SU-DHL-6 (cell line): ENCODE data around the gene CIB4.

Source experiments
- CTCF ChIP-seq: fragments of 200-600 bp; sonication (generic); IDR thresholded peaks from one replicate; pipeline ENCODE4 v1.5.1; 2017; ENCODE audit warnings: antibody characterized with exemption, mild to moderate bottlenecking, low read length, moderate library complexity; ENCODE audit not compliant: insufficient read depth, poor library complexity, severe bottlenecking
- EZH2phosphoT487 ChIP-seq: fragments of 200-600 bp; sonication (generic), shearing (Covaris generic); conservative IDR thresholded peaks from 2 replicates; pipeline ENCODE4 v1.6.1; 2018; ENCODE audit warnings: mild to moderate bottlenecking, antibody characterized with exemption, low read length, moderate library complexity, mixed read lengths

- no peak for TF ChIP-seq CTCF
- no peak for TF ChIP-seq EZH2phosphoT487
Measured at GRCh38 chr2:26617588-26618083, 23.5 kb downstream of the CIB4 start.
